OCI-LY7 (cell line): ENCODE measurements around the gene SETBP1. TPM values are rescaled to one million over a fixed set of nuclear protein-coding genes. Genes with fewer than 3 reads are reported as not detected.

ENCODE experiments used
- BruUV-seq: library from RNA; stranded (reverse); fragments of 400-500 nt; replicated peaks from 2 replicates; lab custom pipeline; 2021; lab: Mats Ljungman, UMichigan
- CTCF ChIA-PET: fragments of 300-600 bp; sonication (Branson Sonifier 250); formaldehyde crosslinking; loops from one replicate; lab custom pipeline; 2022; ENCODE audit warnings: antibody characterized with exemption; ENCODE audit not compliant: unreplicated experiment; lab: Charles Lee
- POLR2A ChIA-PET: fragments of 300-600 bp; sonication (Branson Sonifier 250); formaldehyde crosslinking; loops from one replicate; lab custom pipeline; 2022; ENCODE audit warnings: antibody characterized with exemption; lab: Charles Lee
- DNase-seq: peaks from one replicate; pipeline ENCODE4 v3.0.0-alpha.2; 2015; ENCODE audit warnings: low spot score
- H2AFZ ChIP-seq: fragments of 200-600 bp; sonication (generic), shearing (Covaris generic); 2 replicates; pipeline ENCODE4 v1.6.1; 2014; ENCODE audit warnings: mild to moderate bottlenecking, antibody characterized with exemption, low read length, moderate library complexity
- H3K27ac ChIP-seq: fragments of 200-600 bp; sonication (generic); 2 replicates; pipeline ENCODE4 v1.5.1; 2014; ENCODE audit warnings: mixed run types, low read depth, mild to moderate bottlenecking, moderate library complexity, low read length, inconsistent platforms; ENCODE audit not compliant: poor library complexity, severe bottlenecking
- H3K36me3 ChIP-seq: fragments of 200-600 bp; sonication (generic); 2 replicates; pipeline ENCODE4 v1.6.1; 2014; ENCODE audit warnings: mild to moderate bottlenecking, antibody characterized with exemption, low read length, moderate library complexity, mixed read lengths; ENCODE audit not compliant: insufficient read depth
- H3K4me1 ChIP-seq: fragments of 200-600 bp; sonication (generic); 2 replicates; pipeline ENCODE4 v1.5.1; 2014; ENCODE audit warnings: mild to moderate bottlenecking, low read length; ENCODE audit not compliant: insufficient read depth, poor library complexity, severe bottlenecking
- H3K4me2 ChIP-seq: fragments of 200-600 bp; sonication (generic); 2 replicates; pipeline ENCODE4 v1.6.1; 2014; ENCODE audit warnings: mild to moderate bottlenecking, low read length
- H3K4me3 ChIP-seq: fragments of 200-600 bp; sonication (generic); 2 replicates; pipeline ENCODE4 v1.5.1; 2014; ENCODE audit warnings: mild to moderate bottlenecking, low read depth, low read length; ENCODE audit not compliant: poor library complexity, severe bottlenecking
- H3K79me2 ChIP-seq: fragments of 200-600 bp; sonication (generic); 2 replicates; pipeline ENCODE4 v1.6.1; 2016; ENCODE audit warnings: low read depth, mild to moderate bottlenecking, low read length, moderate library complexity, mixed read lengths; ENCODE audit not compliant: insufficient read depth
- H3K9me2 ChIP-seq: fragments of 200-600 bp; sonication (generic); 2 replicates; pipeline ENCODE4 v1.6.1; 2016; ENCODE audit warnings: mild to moderate bottlenecking, low read length, mixed read lengths; ENCODE audit not compliant: insufficient read depth
- H3K9me3 ChIP-seq: fragments of 200-600 bp; sonication (generic); 2 replicates; pipeline ENCODE4 v1.6.1; 2014; ENCODE audit warnings: mild to moderate bottlenecking, mixed run types, low read length, mixed read lengths
- H4K20me1 ChIP-seq: fragments of 200-600 bp; sonication (generic); 2 replicates; pipeline ENCODE4 v1.6.1; 2014; ENCODE audit warnings: mild to moderate bottlenecking, antibody characterized with exemption, low read length, moderate library complexity, mixed read lengths; ENCODE audit not compliant: insufficient read depth
- CTCF ChIP-seq: fragments of 200-600 bp; sonication (generic); conservative IDR thresholded peaks from 2 replicates; pipeline ENCODE4 v1.5.1; 2014; ENCODE audit warnings: mild to moderate bottlenecking, antibody characterized with exemption, low read length, moderate library complexity, mixed read lengths
- EZH2phosphoT487 ChIP-seq: fragments of 200-600 bp; sonication (generic); IDR thresholded peaks from 2 replicates; pipeline ENCODE4 v1.6.1; 2018; ENCODE audit warnings: low read depth, borderline replicate concordance, mild to moderate bottlenecking, mixed run types, antibody characterized with exemption, low read length, moderate library complexity, mixed read lengths
- intact Hi-C: fragments of 100-400 bp; cut with micrococcal nuclease; formaldehyde crosslinking; loops from one replicate; pipeline ENCODE4 v1.10.0; 2022; ENCODE audit not compliant: unreplicated experiment
- total RNA-seq, 2 experiments: library from RNA; depleted of rRNA in 1 of 2; stranded (reverse); fragments of >200 nt in 1 of 2; shearing (Covaris generic) in 1 of 2; gene quantifications; 2 replicates each; pipeline ENCODE4 v1.2.3, GENCODE V29; 2014 to 2022

The SETBP1 gene
- total RNA-seq, 2 experiments from 2014 or later = 2.6 to 9.1 TPM

GRCh38 chr18:44859263-44859662, 178.6 kb downstream of the SETBP1 start:
- no peak for DNase-seq
- CTCF ChIA-PET = no interaction called here
- no peaks in the 10 kb centered on the region for H4K20me1 ChIP-seq
- H3K79me2 ChIP-seq = no peaks in the 10 kb centered on the region
- H3K4me3 ChIP-seq = no peak overlapping the region
- no peaks in the 10 kb centered on the region for H3K36me3 ChIP-seq
- no peaks in the 10 kb centered on the region for H3K4me1 ChIP-seq
- intact Hi-C loops = no loop called here
- H3K4me2 ChIP-seq = no peak overlapping the region
- no peak overlapping the region for H2AFZ ChIP-seq
- H3K9me2 ChIP-seq = no peaks in the 10 kb centered on the region
- no peaks in the 10 kb centered on the region for H3K9me3 ChIP-seq
- no peak overlapping the region for H3K27ac ChIP-seq
- POLR2A ChIA-PET = no interaction called here
- BruUV-seq = no TSS peak
- TF ChIP-seq EZH2phosphoT487 = no peak
- TF ChIP-seq CTCF = no peak

GRCh38 chr18:44859751-44860439, 179.2 kb downstream of the SETBP1 start:
- no peak for TF ChIP-seq CTCF
- no peak for TF ChIP-seq EZH2phosphoT487

GRCh38 chr18:44862112-44862511, 181.4 kb downstream of the SETBP1 start:
- no peaks in the 10 kb centered on the region for H3K9me2 ChIP-seq
- POLR2A ChIA-PET = interaction anchor here (0.9 kb wide), 1 partner anchor 26 kb away, joined by 3 read pairs; no protein-coding TSS in a partner anchor
- CTCF ChIA-PET = no interaction called here

More at GRCh38 chr18:44859751-44860439, 179.2 kb downstream of the SETBP1 start:
- no peaks in the 10 kb centered on the region for H3K4me1 ChIP-seq
- no peak overlapping the region for H3K4me3 ChIP-seq
- CTCF ChIA-PET = no interaction called here
- H3K36me3 ChIP-seq = no peaks in the 10 kb centered on the region
- no peak overlapping the region for H2AFZ ChIP-seq
- POLR2A ChIA-PET = no interaction called here
- H3K9me3 ChIP-seq = no peaks in the 10 kb centered on the region
- intact Hi-C loops = no loop called here
- H4K20me1 ChIP-seq = no peaks in the 10 kb centered on the region
- no peak for DNase-seq
- no peak overlapping the region for H3K4me2 ChIP-seq
- H3K27ac ChIP-seq = no peak overlapping the region
- no TSS peak for BruUV-seq
- no peaks in the 10 kb centered on the region for H3K9me2 ChIP-seq
- no peaks in the 10 kb centered on the region for H3K79me2 ChIP-seq

More at GRCh38 chr18:44862112-44862511, 181.4 kb downstream of the SETBP1 start:
- H3K4me3 ChIP-seq = no peak overlapping the region
- no peaks in the 10 kb centered on the region for H3K9me3 ChIP-seq
- TF ChIP-seq CTCF (no peak), EZH2phosphoT487 (no peak)
- no peak overlapping the region for H3K27ac ChIP-seq
- no TSS peak for BruUV-seq
- no peak for DNase-seq
- H3K4me1 ChIP-seq = no peaks in the 10 kb centered on the region
- intact Hi-C loops = no loop called here
- no peaks in the 10 kb centered on the region for H3K79me2 ChIP-seq
- no peak overlapping the region for H2AFZ ChIP-seq
- no peaks in the 10 kb centered on the region for H3K36me3 ChIP-seq
- H4K20me1 ChIP-seq = no peaks in the 10 kb centered on the region
- no peak overlapping the region for H3K4me2 ChIP-seq
